LNCAP (cell line): ENCODE data around the gene BCAT1.

ENCODE experiments used
- TF ChIP-seq, protein P1 (sequence below): fragments of 450-650 bp; IDR thresholded peaks from 2 replicates; pipeline ENCODE4 v1.5.1; 2017; ENCODE audit warnings: mild to moderate bottlenecking

Gene BCAT1

DNA sequence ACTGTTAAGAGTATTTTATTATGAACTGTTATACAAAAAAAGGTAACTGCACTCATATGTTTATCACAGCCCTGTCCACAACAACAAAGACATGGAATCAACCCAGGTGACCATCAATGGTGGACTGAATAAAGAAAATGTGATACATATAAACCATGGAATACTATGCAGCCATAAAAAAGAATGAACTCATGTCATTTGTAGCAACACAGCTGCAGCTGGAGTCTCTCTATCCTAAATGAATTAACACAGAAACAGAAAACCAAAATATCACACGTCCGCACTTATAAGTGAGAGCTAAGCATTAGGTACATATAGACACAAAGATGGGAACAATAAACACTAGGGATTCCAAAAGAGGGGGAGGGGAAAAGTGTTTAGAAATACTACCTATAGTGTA is 95.8 kb downstream of the BCAT1 start:
- TF ChIP-seq, protein P1, sequence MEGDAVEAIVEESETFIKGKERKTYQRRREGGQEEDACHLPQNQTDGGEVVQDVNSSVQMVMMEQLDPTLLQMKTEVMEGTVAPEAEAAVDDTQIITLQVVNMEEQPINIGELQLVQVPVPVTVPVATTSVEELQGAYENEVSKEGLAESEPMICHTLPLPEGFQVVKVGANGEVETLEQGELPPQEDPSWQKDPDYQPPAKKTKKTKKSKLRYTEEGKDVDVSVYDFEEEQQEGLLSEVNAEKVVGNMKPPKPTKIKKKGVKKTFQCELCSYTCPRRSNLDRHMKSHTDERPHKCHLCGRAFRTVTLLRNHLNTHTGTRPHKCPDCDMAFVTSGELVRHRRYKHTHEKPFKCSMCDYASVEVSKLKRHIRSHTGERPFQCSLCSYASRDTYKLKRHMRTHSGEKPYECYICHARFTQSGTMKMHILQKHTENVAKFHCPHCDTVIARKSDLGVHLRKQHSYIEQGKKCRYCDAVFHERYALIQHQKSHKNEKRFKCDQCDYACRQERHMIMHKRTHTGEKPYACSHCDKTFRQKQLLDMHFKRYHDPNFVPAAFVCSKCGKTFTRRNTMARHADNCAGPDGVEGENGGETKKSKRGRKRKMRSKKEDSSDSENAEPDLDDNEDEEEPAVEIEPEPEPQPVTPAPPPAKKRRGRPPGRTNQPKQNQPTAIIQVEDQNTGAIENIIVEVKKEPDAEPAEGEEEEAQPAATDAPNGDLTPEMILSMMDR, result no peak

DNA sequence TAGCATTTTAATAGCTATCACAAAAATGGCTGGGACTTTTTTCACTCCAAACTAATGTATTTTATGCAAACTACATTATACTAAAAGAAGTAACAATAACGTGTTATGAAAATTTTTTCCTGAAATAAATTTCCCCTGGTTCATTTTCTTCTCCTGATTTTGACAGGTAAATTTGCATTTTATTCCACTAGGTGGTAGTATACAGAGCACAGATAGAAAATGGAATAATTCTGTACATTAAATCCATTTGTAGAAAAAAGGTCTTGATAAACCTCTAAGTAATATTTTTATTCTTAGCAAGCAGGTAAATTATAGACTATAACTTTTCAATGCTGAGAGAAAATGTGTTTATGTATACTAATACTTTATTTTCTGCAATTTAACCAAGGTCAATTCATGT is 96.5 kb downstream of the BCAT1 start:
- TF ChIP-seq, protein P1, result peak; percentile 56

DNA sequence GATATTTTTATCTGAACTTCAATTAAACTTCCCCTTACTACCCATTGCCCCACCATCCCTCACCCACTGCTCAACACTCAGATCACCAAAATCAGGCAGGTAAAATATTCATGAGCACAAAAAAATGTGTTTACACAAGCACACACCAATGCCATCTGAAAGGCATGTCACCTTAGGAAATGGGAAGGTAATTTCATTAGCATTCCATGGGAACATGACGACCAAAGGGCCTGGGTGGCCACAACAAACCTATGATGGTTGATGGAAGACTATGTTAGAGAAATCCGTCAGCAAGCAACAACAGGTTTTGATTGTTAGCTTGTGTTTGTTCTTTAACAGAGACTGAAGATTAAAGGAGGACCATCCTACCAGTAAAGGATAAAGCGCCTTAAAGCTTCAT is 97.6 kb downstream of the BCAT1 start:
- TF ChIP-seq, protein P1, result no peak

DNA sequence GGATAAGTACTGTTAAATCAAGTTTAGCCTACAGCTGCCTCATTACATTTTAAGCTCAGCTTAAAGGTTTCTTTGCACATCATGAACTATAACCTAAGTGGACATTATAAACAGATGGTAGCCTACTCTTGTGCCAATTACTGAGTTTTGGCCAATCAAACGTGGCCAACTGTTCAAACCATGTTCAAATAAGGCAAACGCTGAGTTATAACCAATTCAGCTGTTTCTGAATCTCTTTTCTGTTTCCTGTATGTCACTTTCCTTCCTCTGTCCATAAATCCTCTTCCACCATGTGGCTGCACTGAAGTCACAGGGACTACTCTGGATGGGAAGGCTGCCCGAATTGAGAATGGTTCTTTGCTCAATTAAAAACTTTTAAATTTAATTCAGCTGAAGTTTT is 98.4 kb downstream of the BCAT1 start:
- TF ChIP-seq, protein P1, result no peak

DNA sequence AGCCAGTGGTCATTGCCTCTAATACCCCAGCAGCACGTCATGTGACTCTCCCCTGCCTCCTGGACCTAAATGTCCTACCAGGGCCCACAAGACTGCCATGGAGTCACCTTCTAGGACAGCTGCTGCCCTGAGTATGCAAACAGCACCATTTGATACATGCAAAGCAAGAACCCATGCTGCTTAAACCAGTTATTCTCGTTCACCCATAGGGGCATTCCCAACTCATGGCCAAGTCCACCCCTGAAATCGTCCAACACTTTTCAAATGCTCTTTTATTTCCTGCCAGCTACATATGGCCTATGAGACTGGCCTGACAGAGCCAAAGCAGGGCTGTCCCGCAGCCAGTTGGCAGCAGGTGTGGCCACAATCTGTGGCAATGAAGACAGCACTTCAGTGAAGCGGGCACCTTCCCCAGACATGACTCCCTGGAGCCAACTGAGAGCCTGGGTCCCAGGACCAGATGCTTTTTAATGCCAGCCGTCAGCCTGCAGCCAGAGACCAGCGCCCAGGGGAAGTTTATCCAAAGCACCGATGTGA is 99.9 kb downstream of the BCAT1 start:
- TF ChIP-seq, protein P1, result no peak

DNA sequence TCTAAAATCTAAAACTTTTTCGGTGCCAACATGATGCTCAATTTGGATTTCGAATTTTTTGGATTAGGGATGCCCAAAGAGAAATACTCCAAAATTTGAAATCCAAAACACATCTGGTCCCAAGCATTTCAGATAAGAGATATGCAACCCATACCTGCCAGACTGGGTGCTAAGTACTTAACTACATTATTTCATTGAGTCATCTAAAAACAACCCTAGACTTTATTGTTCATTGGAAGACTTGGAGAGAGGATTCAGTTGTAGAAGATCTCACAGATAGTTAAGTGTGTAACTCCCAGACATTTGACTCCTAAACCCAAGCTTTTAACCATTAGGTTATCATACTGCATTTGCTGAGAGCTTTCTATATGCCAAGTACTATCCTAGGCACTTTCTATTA is 102.2 kb downstream of the BCAT1 start:
- TF ChIP-seq, protein P1, result no peak

DNA sequence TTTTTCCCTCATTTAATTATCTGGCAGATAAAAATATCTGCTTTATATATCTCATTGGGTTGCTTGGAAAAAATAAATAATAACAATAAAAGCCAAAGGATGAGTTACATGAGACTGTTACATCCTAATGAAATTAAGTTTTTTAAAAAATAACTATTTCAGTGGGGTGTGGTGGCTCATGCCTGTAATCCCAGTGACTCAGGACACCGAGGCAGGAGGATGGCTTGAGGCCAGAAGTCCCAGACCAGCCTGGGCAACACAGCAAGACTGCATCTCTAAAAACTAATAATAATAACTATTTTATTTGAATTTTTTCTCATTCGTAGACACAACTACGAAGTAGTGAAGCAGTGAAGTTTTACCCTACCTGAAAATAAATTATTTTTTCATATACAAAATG is 103.3 kb downstream of the BCAT1 start:
- TF ChIP-seq, protein P1, result no peak

DNA sequence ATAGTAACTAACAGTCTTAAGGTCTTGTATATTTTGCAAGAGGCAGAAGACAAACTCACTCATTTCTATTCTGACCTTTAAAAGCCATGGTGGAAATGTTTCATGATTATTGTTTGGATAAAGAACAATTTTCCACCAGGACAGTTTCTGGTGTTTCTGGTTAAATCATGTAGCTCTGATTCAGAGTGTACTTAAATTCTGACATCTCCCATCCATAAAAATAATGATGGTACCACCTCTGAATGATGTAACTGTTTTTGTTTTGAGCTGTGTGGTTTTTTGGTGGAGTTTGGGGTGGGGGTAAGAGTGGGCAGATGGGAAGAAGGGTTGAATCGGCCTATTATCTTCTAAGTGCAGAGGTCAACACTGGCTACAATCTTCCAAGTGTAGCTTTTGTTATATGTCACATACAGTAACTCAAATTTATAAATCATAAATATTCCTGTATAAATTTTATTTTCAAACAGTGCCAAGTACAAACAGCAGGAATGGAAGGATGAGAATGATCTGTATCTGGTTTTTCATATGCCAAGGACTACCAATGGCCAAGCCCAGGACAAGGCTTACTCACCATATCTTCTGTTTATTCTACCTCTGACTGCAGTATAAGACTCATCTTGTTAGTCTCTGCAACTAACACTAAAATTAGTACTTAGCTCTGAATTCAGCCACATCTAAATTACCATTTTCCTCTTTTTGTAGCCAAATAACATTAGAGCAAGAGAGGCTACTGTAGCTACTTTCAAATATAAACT is 108.7 kb downstream of the BCAT1 start:
- TF ChIP-seq, protein P1, result no peak
